Type B pancreatic cell (in vitro differentiated cells): ENCODE measurements around the gene CASKIN1. TPM values are rescaled to one million over a fixed set of nuclear protein-coding genes. Genes with fewer than 3 reads are reported as not detected.

Experiments used
- DNase-seq: peaks from one replicate; pipeline ENCODE4 v3.0.0; 2021; ENCODE audit warnings: mixed read lengths; ENCODE audit not compliant: unreplicated experiment; ENCODE audit errors: extremely low spot score
- H3K27ac Mint-ChIP-seq: 2 replicates; pipeline ENCODE4 v1.8.0; 2021; ENCODE audit warnings: mild to moderate bottlenecking, mixed read lengths
- H3K27me3 Mint-ChIP-seq: 2 replicates; pipeline ENCODE4 v1.8.0; 2021; ENCODE audit warnings: mixed read lengths
- H3K36me3 Mint-ChIP-seq: 2 replicates; pipeline ENCODE4 v1.8.0; 2021; ENCODE audit warnings: mixed read lengths
- H3K4me1 Mint-ChIP-seq: one replicate; pipeline ENCODE4 v1.8.0; 2021; ENCODE audit warnings: mixed read lengths; ENCODE audit not compliant: unreplicated experiment
- H3K4me3 Mint-ChIP-seq: 2 replicates; pipeline ENCODE4 v1.8.0; 2021; ENCODE audit warnings: mild to moderate bottlenecking, mixed read lengths
- H3K9me3 Mint-ChIP-seq: 2 replicates; pipeline ENCODE4 v1.8.0; 2021; ENCODE audit warnings: mixed read lengths
- CTCF ChIP-seq: fragments of 200-600 bp; sonication (generic); conservative IDR thresholded peaks from 2 replicates; pipeline ENCODE4 v1.5.0; 2021; ENCODE audit warnings: antibody characterized with exemption, mild to moderate bottlenecking
- total RNA-seq: library from RNA; stranded (reverse); gene quantifications from 2 replicates; pipeline ENCODE4 v1.2.1, GENCODE V29; 2021; ENCODE audit warnings: low replicate concordance

Gene CASKIN1
- total RNA-seq, 1 donor from 2014 or later = 6.3 TPM

GRCh38 chr16:2231016-2231931 is 34.9 kb upstream of the CASKIN1 start:
- Mint-ChIP-seq H3K9me3 (no peaks in the 10 kb centered on the region), H3K27me3 (peaks cover 10% of the 10 kb centered on the region), H3K36me3 (no peaks in the 10 kb centered on the region), H3K4me1 (no peaks in the 10 kb centered on the region), H3K27ac (no peak overlapping the region), H3K4me3 (no peak overlapping the region)
- no peak for DNase-seq
- no peak for TF ChIP-seq CTCF

GRCh38 chr16:2230376-2230775 is 34.0 kb upstream of the CASKIN1 start:
- DNase-seq = no peak
- Mint-ChIP-seq H3K4me3 (no peak overlapping the region), H3K4me1 (no peaks in the 10 kb centered on the region), H3K27ac (no peak overlapping the region), H3K36me3 (no peaks in the 10 kb centered on the region), H3K27me3 (peaks cover 1% of the 10 kb centered on the region), H3K9me3 (no peaks in the 10 kb centered on the region)
- TF ChIP-seq CTCF = no peak

- H3K4me3 Mint-ChIP-seq = no peak overlapping the region
- DNase-seq = no peak
- H3K36me3 Mint-ChIP-seq = no peaks in the 10 kb centered on the region
- no peaks in the 10 kb centered on the region for H3K9me3 Mint-ChIP-seq
- H3K27me3 Mint-ChIP-seq = no peaks in the 10 kb centered on the region
- H3K4me1 Mint-ChIP-seq = no peaks in the 10 kb centered on the region
- TF ChIP-seq CTCF = no peak
- no peak overlapping the region for H3K27ac Mint-ChIP-seq
Observed at GRCh38 chr16:2229632-2230250, 33.3 kb upstream of the CASKIN1 start.

GRCh38 chr16:2229091-2229490 is 32.7 kb upstream of the CASKIN1 start:
- no peak for TF ChIP-seq CTCF
- H3K9me3 Mint-ChIP-seq = no peaks in the 10 kb centered on the region
- no peak for DNase-seq
- H3K4me3 Mint-ChIP-seq = no peak overlapping the region
- H3K27me3 Mint-ChIP-seq = no peaks in the 10 kb centered on the region
- no peak overlapping the region for H3K27ac Mint-ChIP-seq
- H3K4me1 Mint-ChIP-seq = peaks cover 4% of the 10 kb centered on the region
- H3K36me3 Mint-ChIP-seq = no peaks in the 10 kb centered on the region

GRCh38 chr16:2228161-2228824 is 31.9 kb upstream of the CASKIN1 start:
- Mint-ChIP-seq H3K27ac (no peak overlapping the region), H3K9me3 (no peaks in the 10 kb centered on the region), H3K36me3 (no peaks in the 10 kb centered on the region), H3K27me3 (no peaks in the 10 kb centered on the region), H3K4me1 (peaks cover 4% of the 10 kb centered on the region), H3K4me3 (no peak overlapping the region)
- DNase-seq = no peak
- no peak for TF ChIP-seq CTCF
